ENCODE data around the gene PRKCQ.

The PRKCQ gene

GRCh38 chr10:6622921-6623320, 42.8 kb upstream of the PRKCQ start:
- no peaks in the 10 kb centered on the region for H4K20me1 ChIP-seq (ENCODE audit: insufficient read depth, low read length)
- H3K27me3 ChIP-seq (ENCODE audit: insufficient read depth, low read length), result no peaks in the 10 kb centered on the region
- H3K27ac ChIP-seq (ENCODE audit: low read depth, low read length, poor library complexity, severe bottlenecking), result no peak overlapping the region
- H3F3A ChIP-seq (ENCODE audit: insufficient read depth, low read length), result no peaks in the 10 kb centered on the region
- no peaks in the 10 kb centered on the region for H3K9me3 ChIP-seq (ENCODE audit: low read length)
- H3K4me3 ChIP-seq (ENCODE audit: low read depth, low read length, poor library complexity, severe bottlenecking), result no peak overlapping the region
- H3K4me2 ChIP-seq (ENCODE audit: low read length), result no peak overlapping the region
- no peaks in the 10 kb centered on the region for H3K4me1 ChIP-seq (ENCODE audit: insufficient read depth, low read length, severe bottlenecking)
- no peaks in the 10 kb centered on the region for H3K9me2 ChIP-seq (ENCODE audit: low read depth, low read length)
- H3K36me3 ChIP-seq (ENCODE audit: insufficient read depth, low read length), result no peaks in the 10 kb centered on the region
- no peak overlapping the region for H3K9ac ChIP-seq (ENCODE audit: low read length)
- H3K79me2 ChIP-seq (ENCODE audit: insufficient read depth, low read length), result no peaks in the 10 kb centered on the region
- TF ChIP-seq EZH2 (IDR thresholded peaks at IDR 0.05; ENCODE audit: borderline replicate concordance, low read length), result no peak
- TF ChIP-seq, protein P1, sequence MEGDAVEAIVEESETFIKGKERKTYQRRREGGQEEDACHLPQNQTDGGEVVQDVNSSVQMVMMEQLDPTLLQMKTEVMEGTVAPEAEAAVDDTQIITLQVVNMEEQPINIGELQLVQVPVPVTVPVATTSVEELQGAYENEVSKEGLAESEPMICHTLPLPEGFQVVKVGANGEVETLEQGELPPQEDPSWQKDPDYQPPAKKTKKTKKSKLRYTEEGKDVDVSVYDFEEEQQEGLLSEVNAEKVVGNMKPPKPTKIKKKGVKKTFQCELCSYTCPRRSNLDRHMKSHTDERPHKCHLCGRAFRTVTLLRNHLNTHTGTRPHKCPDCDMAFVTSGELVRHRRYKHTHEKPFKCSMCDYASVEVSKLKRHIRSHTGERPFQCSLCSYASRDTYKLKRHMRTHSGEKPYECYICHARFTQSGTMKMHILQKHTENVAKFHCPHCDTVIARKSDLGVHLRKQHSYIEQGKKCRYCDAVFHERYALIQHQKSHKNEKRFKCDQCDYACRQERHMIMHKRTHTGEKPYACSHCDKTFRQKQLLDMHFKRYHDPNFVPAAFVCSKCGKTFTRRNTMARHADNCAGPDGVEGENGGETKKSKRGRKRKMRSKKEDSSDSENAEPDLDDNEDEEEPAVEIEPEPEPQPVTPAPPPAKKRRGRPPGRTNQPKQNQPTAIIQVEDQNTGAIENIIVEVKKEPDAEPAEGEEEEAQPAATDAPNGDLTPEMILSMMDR (IDR thresholded peaks at IDR 0.05; ENCODE audit: low read length), result no peak
- no peak overlapping the region for H2AFZ ChIP-seq (ENCODE audit: low read length)

GRCh38 chr10:6621536-6621935, 41.5 kb upstream of the PRKCQ start:
- Histone ChIP-seq H3K4me2 (ENCODE audit: low read length) (no peak overlapping the region), H4K20me1 (ENCODE audit: insufficient read depth, low read length) (no peaks in the 10 kb centered on the region), H3K27ac (ENCODE audit: low read depth, low read length, poor library complexity, severe bottlenecking) (no peak overlapping the region), H3K27me3 (ENCODE audit: insufficient read depth, low read length) (no peaks in the 10 kb centered on the region), H3K36me3 (ENCODE audit: insufficient read depth, low read length) (no peaks in the 10 kb centered on the region), H3K9ac (ENCODE audit: low read length) (no peak overlapping the region), H3K9me2 (ENCODE audit: low read depth, low read length) (no peaks in the 10 kb centered on the region), H2AFZ (ENCODE audit: low read length) (no peak overlapping the region), H3K4me3 (ENCODE audit: low read depth, low read length, poor library complexity, severe bottlenecking) (no peak overlapping the region), H3K4me1 (ENCODE audit: insufficient read depth, low read length, severe bottlenecking) (no peaks in the 10 kb centered on the region), H3K9me3 (ENCODE audit: low read length) (no peaks in the 10 kb centered on the region), H3K79me2 (ENCODE audit: insufficient read depth, low read length) (no peaks in the 10 kb centered on the region), H3F3A (ENCODE audit: insufficient read depth, low read length) (no peaks in the 10 kb centered on the region)
- TF ChIP-seq EZH2 (IDR thresholded peaks at IDR 0.05; ENCODE audit: borderline replicate concordance, low read length), result no peak
- TF ChIP-seq, protein P1 (IDR thresholded peaks at IDR 0.05; ENCODE audit: low read length), result no peak

DNA sequence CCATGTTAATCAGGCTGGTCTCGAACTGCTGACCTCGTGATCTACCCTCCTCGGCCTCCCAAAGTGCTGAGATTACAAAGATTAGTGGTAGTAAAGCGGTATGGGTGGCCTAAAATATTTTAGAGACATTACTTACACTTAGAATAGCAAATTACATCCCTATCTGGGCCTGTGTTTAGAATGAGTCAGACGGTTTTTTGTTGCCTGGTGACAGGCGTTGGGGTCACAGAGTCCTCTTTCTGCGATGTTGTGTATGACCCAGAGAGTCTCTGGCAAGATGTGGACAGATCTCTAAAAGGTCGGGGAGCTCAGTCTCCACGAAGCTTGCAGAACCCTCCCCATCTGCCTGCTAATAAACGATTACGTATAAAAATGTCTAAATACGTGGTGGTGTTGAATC, 39.6 kb upstream of the PRKCQ start:
- no peaks in the 10 kb centered on the region for H3K9me2 ChIP-seq (ENCODE audit: low read depth, low read length)
- no peaks in the 10 kb centered on the region for H3K9me3 ChIP-seq (ENCODE audit: low read length)
- H3K4me2 ChIP-seq (ENCODE audit: low read length), result no peak overlapping the region
- no peaks in the 10 kb centered on the region for H3K4me1 ChIP-seq (ENCODE audit: insufficient read depth, low read length, severe bottlenecking)
- H3K79me2 ChIP-seq (ENCODE audit: insufficient read depth, low read length), result no peaks in the 10 kb centered on the region
- H4K20me1 ChIP-seq (ENCODE audit: insufficient read depth, low read length), result no peaks in the 10 kb centered on the region
- H3K36me3 ChIP-seq (ENCODE audit: insufficient read depth, low read length), result no peaks in the 10 kb centered on the region
- no peak overlapping the region for H3K4me3 ChIP-seq (ENCODE audit: low read depth, low read length, poor library complexity, severe bottlenecking)
- H3K27me3 ChIP-seq (ENCODE audit: insufficient read depth, low read length), result no peaks in the 10 kb centered on the region
- H3K27ac ChIP-seq (ENCODE audit: low read depth, low read length, poor library complexity, severe bottlenecking), result no peak overlapping the region
- H3F3A ChIP-seq (ENCODE audit: insufficient read depth, low read length), result no peaks in the 10 kb centered on the region
- no peak overlapping the region for H3K9ac ChIP-seq (ENCODE audit: low read length)
- TF ChIP-seq, protein P1 (IDR thresholded peaks at IDR 0.05; ENCODE audit: low read length), result no peak
- TF ChIP-seq EZH2 (IDR thresholded peaks at IDR 0.05; ENCODE audit: borderline replicate concordance, low read length), result no peak
- H2AFZ ChIP-seq (ENCODE audit: low read length), result no peak overlapping the region
